Right lobe of liver (tissue), 6 donors: ENCODE data around the gene TADA2B. TPM values are rescaled to one million over a fixed set of nuclear protein-coding genes. Genes with fewer than 3 reads are reported as not detected.

Experiments
- ATAC-seq, 4 donors: fragments of 200-7000 bp; cut with Tn5 transposase; one replicate each; pipeline ENCODE4 v1.9.1; 2020; ENCODE audit warnings: mild to moderate bottlenecking in 4 of 4, moderate library complexity in 4 of 4
- DNase-seq, 3 donors: peaks; one replicate each; pipeline ENCODE4 v3.0.0-alpha.2; 2020
- H3K27ac ChIP-seq, 3 donors: fragments of 200-600 bp; one replicate each; pipeline ENCODE4 v1.8.0; 2022
- H3K27me3 ChIP-seq, 2 donors: fragments of 200-600 bp; one replicate each; pipeline ENCODE4 v1.8.0; 2022
- H3K36me3 ChIP-seq, 4 donors: fragments of 200-600 bp; sonication (generic) in 1 of 4; one replicate each; pipeline versions ENCODE4 v1.5.1 to v1.8.0; 2017 to 2022; ENCODE audit warnings: control low read depth in 1 of 4
- H3K4me1 ChIP-seq, 4 donors: fragments of 200-600 bp; sonication (generic) in 1 of 4; one replicate each; pipeline versions ENCODE4 v1.5.1 to v1.8.0; 2017 to 2022; ENCODE audit warnings: control low read depth in 1 of 4
- H3K4me3 ChIP-seq, 3 donors: fragments of 200-600 bp; one replicate each; pipeline ENCODE4 v1.8.0; 2022
- H3K9me3 ChIP-seq, 4 donors: fragments of 200-600 bp; sonication (generic) in 1 of 4; one replicate each; pipeline versions ENCODE4 v1.5.1 to v1.8.0; 2017 to 2022; ENCODE audit warnings: control low read depth in 1 of 4
- CTCF ChIP-seq, 4 donors: fragments of 200-600 bp in 3 of 4; fragments of 450-650 bp in 1 of 4; IDR thresholded peaks; one replicate each; pipeline versions ENCODE4 v1.5.1 to v1.8.0; 2016 to 2022; ENCODE audit warnings: antibody characterized with exemption in 4 of 4, mild to moderate bottlenecking in 2 of 4
- POLR2A ChIP-seq: fragments of 450-650 bp; IDR thresholded peaks from one replicate; pipeline ENCODE4 v1.6.1; 2017; ENCODE audit warnings: antibody characterized with exemption, mild to moderate bottlenecking
- WGBS: methylation state at CpG from one replicate; pipeline ENCODE4 v1.1.6; 2018; ENCODE audit warnings: low coverage, low lambda C conversion rate; ENCODE audit not compliant: insufficient coverage; ENCODE audit errors: missing lambda C conversion rate; 5-methylcytosine and 5-hydroxymethylcytosine counted together
- intact Hi-C, 2 donors: fragments of 100-400 bp; cut with DNase I; formaldehyde crosslinking; loops; one replicate each; pipeline versions ENCODE4 v1.11.2 to v1.14.1; 2022
- total RNA-seq, 6 experiments: library from RNA; depleted of rRNA in 2 of 6; stranded (reverse); fragments of >200 nt in 2 of 6; fragmentation: NEBNext Ultra II Directional in 3 of 6; extraction: Animal tissue kit (Norgen Biotek cat#: 25700) in 3 of 6; gene quantifications; one replicate each; pipeline versions ENCODE4 v1.1.0 to v1.2.4, GENCODE V29; 2016 to 2023
- donor health status: DM: no; HTN: yes; CAD: no.
- donor health status: DM: no; HTN: no; CAD: no.
- donor health status: DM: no; HTN: no; CAD: no.
- donor health status: DM: no; HTN: yes; CAD: no.
- donor health status: DM: no; HTN: yes; CAD: no.

TADA2B gene
- total RNA-seq, 6 experiments from 2014 or later, result 12.1 to 16.3 (median 14.0) TPM

GRCh38 chr4:7066006-7066405 lies 22.8 kb downstream of the TADA2B start:
- H3K27ac ChIP-seq, result no peak overlapping the region
- TF ChIP-seq CTCF (IDR thresholded peaks at IDR 0.05), result no peak
- no peak for TF ChIP-seq POLR2A
- 95% methylated on average over 11 of the region's 11 CpGs for WGBS
- no peak for ATAC-seq
- H3K27me3 ChIP-seq, result no peaks in the 10 kb centered on the region
- no peaks in the 10 kb centered on the region for H3K9me3 ChIP-seq
- DNase-seq, result no peak
- H3K4me3 ChIP-seq, result no peak overlapping the region
- peaks cover 0 to 40% (median 23%) of the 10 kb centered on the region in 4 donors for H3K36me3 ChIP-seq
- intact Hi-C loops, result no loop called here
- H3K4me1 ChIP-seq, result peaks cover 0 to 20% (median 7%) of the 10 kb centered on the region in 4 donors

- H3K4me1 ChIP-seq, result peaks cover 0 to 20% (median 7%) of the 10 kb centered on the region in 4 donors
- no peak for DNase-seq
- no peak overlapping the region for H3K27ac ChIP-seq
- H3K9me3 ChIP-seq, result no peaks in the 10 kb centered on the region
- TF ChIP-seq CTCF (IDR thresholded peaks at IDR 0.05) (no peak), POLR2A (no peak)
- no peak for ATAC-seq
- 93% methylated on average over 3 of the region's 4 CpGs for WGBS
- H3K4me3 ChIP-seq, result peak overlapping the region; percentile 89 to 97 (median 94)
- H3K36me3 ChIP-seq, result peaks cover 0 to 35% (median 20%) of the 10 kb centered on the region in 4 donors
- no peaks in the 10 kb centered on the region for H3K27me3 ChIP-seq
- intact Hi-C loops, result no loop called here
Measured at GRCh38 chr4:7066493-7066892, 23.3 kb downstream of the TADA2B start.

GRCh38 chr4:7067126-7067451 lies 23.9 kb downstream of the TADA2B start:
- WGBS, result 0% methylated on average over 13 of the region's 13 CpGs
- no peaks in the 10 kb centered on the region for H3K9me3 ChIP-seq
- intact Hi-C loops, result no loop called here
- H3K36me3 ChIP-seq, result peaks cover 0 to 29% (median 14%) of the 10 kb centered on the region in 4 donors
- peaks cover 0 to 20% (median 7%) of the 10 kb centered on the region in 4 donors for H3K4me1 ChIP-seq
- ATAC-seq (peak in 1 of 4 donors; percentile 33), DNase-seq (no peak)
- H3K27me3 ChIP-seq, result no peaks in the 10 kb centered on the region
- peak overlapping the region; percentile 89 to 97 (median 94) for H3K4me3 ChIP-seq
- TF ChIP-seq POLR2A, result no peak
- no peak for TF ChIP-seq CTCF (IDR thresholded peaks at IDR 0.05)
- H3K27ac ChIP-seq, result peak overlapping the region; percentile 69 to 94 (median 86)

- peak within 1 kb of the TSS; percentile 89 to 97 (median 94) for H3K4me3 ChIP-seq
- no peaks in the 10 kb centered on the region for H3K9me3 ChIP-seq
- peaks cover 0 to 25% (median 12%) of the 10 kb centered on the region in 4 donors for H3K36me3 ChIP-seq
- peak within 1 kb of the TSS; percentile 69 to 94 (median 86) for H3K27ac ChIP-seq
- H3K4me1 ChIP-seq, result peaks cover 0 to 20% (median 7%) of the 10 kb centered on the region in 4 donors
- H3K27me3 ChIP-seq, result no peaks in the 10 kb centered on the region
- DNase-seq (peak; percentile 71 to 100 (median 100)), ATAC-seq (peak; percentile 95 to 98 (median 96))
- intact Hi-C loops, result no loop called here
- peak; percentile 98 for TF ChIP-seq POLR2A
- TF ChIP-seq CTCF (IDR thresholded peaks at IDR 0.05), result no peak
- WGBS, result 0% methylated on average over 25 of the region's 81 CpGs
Measured at GRCh38 chr4:7067452-7068278, 24.5 kb downstream of the TADA2B start, which contains the start of gene GRPEL1. Gene GRPEL1, minus strand, starts transcription at chr4:7068064. Its CDS starts 32 bp downstream, at chr4:7068032.
